K562 (cell line): ENCODE data around the gene YPEL5. TPM values are rescaled to one million over a fixed set of nuclear protein-coding genes. Genes with fewer than 3 reads are reported as not detected.
A peak's percentile ranks its signal among the peaks of the same experiment; 100 is the strongest.

Experiments
- ELF2 ChIP-seq: fragments of 250-450 bp; sonication (Bioruptor Pico); IDR thresholded peaks from 2 replicates; pipeline ENCODE4 v1.5.0; 2021; ENCODE audit warnings: mild to moderate bottlenecking
- GATA2 ChIP-seq: sonication (generic); formaldehyde crosslinking; IDR thresholded peaks from 2 replicates; pipeline ENCODE4 v1.4.0; 2020; ENCODE audit warnings: mild to moderate bottlenecking, missing genetic modification reagents
- RB1 ChIP-seq: fragments of 450-650 bp; IDR thresholded peaks from 2 replicates; pipeline ENCODE4 v1.6.1; 2017; ENCODE audit warnings: low read depth, mild to moderate bottlenecking
- RFX5 ChIP-seq: IDR thresholded peaks from 2 replicates; pipeline ENCODE4 v1.6.1; 2011; ENCODE audit warnings: low read depth, mild to moderate bottlenecking, improper control_type of control experiment, low read length
- ZBTB26 ChIP-seq: fragments of 450-650 bp; formaldehyde crosslinking; IDR thresholded peaks from 2 replicates; pipeline ENCODE4 v1.4.0; 2022; ENCODE audit warnings: missing genetic modification characterization
- ZNF707 ChIP-seq: fragments of 250-450 bp; sonication (Bioruptor Pico); conservative IDR thresholded peaks from 2 replicates; pipeline ENCODE4 v1.8.0; 2022; ENCODE audit warnings: inconsistent platforms, mild to moderate bottlenecking, moderate library complexity
- polyA plus RNA-seq, 8 experiments: library from polyadenylated mRNA; depleted of rRNA in 4 of 8; stranded (reverse) in 5 of 8; unstranded in 3 of 8; fragments of >200 nt; fragmentation: Nextera tagmentation in 2 of 8; fragmentation: Illumina TruSeq in 1 of 8; extraction: Ambion mirVana in 2 of 8; extraction: Trizol in 1 of 8; gene quantifications; 2 replicates each; pipeline versions ENCODE4 v1.2.1 to v1.2.3, GENCODE V29; 2011 to 2014; ENCODE audit warnings: inconsistent platforms in 1 of 8, missing spikeins in 1 of 8
- total RNA-seq, 7 experiments: library from RNA; depleted of rRNA in 6 of 7; stranded (reverse); fragments of >200 nt in 6 of 7; fragmentation: Illumina TruSeq in 2 of 7; extraction: Trizol in 2 of 7; gene quantifications; 2 replicates each; pipeline versions ENCODE4 v1.2.1 to v1.2.3, GENCODE V29; 2011 to 2021; ENCODE audit warnings: low replicate concordance in 1 of 7
- TF ChIP-seq, protein P1 (sequence below): fragments of 200-600 bp; sonication (generic); IDR thresholded peaks from one replicate; pipeline ENCODE4 v1.6.1; 2012; ENCODE audit warnings: mild to moderate bottlenecking, low read depth, low read length, inconsistent platforms
- TF ChIP-seq, protein P2 (sequence below): fragments of 450-650 bp; formaldehyde crosslinking; IDR thresholded peaks from 2 replicates; pipeline ENCODE4 v1.4.0; 2020; ENCODE audit warnings: mild to moderate bottlenecking

The YPEL5 gene
- total and polyA plus RNA-seq, 9 of the 15 experiments (the other 6 are each of a cell fraction or from before 2014, with no cell fraction given), result 5.4 to 34.4 (median 12.3) TPM

GRCh38 chr2:30147715-30148610 lies 1.2 kb downstream of the YPEL5 start (continued):
- TF ChIP-seq, protein P1, sequence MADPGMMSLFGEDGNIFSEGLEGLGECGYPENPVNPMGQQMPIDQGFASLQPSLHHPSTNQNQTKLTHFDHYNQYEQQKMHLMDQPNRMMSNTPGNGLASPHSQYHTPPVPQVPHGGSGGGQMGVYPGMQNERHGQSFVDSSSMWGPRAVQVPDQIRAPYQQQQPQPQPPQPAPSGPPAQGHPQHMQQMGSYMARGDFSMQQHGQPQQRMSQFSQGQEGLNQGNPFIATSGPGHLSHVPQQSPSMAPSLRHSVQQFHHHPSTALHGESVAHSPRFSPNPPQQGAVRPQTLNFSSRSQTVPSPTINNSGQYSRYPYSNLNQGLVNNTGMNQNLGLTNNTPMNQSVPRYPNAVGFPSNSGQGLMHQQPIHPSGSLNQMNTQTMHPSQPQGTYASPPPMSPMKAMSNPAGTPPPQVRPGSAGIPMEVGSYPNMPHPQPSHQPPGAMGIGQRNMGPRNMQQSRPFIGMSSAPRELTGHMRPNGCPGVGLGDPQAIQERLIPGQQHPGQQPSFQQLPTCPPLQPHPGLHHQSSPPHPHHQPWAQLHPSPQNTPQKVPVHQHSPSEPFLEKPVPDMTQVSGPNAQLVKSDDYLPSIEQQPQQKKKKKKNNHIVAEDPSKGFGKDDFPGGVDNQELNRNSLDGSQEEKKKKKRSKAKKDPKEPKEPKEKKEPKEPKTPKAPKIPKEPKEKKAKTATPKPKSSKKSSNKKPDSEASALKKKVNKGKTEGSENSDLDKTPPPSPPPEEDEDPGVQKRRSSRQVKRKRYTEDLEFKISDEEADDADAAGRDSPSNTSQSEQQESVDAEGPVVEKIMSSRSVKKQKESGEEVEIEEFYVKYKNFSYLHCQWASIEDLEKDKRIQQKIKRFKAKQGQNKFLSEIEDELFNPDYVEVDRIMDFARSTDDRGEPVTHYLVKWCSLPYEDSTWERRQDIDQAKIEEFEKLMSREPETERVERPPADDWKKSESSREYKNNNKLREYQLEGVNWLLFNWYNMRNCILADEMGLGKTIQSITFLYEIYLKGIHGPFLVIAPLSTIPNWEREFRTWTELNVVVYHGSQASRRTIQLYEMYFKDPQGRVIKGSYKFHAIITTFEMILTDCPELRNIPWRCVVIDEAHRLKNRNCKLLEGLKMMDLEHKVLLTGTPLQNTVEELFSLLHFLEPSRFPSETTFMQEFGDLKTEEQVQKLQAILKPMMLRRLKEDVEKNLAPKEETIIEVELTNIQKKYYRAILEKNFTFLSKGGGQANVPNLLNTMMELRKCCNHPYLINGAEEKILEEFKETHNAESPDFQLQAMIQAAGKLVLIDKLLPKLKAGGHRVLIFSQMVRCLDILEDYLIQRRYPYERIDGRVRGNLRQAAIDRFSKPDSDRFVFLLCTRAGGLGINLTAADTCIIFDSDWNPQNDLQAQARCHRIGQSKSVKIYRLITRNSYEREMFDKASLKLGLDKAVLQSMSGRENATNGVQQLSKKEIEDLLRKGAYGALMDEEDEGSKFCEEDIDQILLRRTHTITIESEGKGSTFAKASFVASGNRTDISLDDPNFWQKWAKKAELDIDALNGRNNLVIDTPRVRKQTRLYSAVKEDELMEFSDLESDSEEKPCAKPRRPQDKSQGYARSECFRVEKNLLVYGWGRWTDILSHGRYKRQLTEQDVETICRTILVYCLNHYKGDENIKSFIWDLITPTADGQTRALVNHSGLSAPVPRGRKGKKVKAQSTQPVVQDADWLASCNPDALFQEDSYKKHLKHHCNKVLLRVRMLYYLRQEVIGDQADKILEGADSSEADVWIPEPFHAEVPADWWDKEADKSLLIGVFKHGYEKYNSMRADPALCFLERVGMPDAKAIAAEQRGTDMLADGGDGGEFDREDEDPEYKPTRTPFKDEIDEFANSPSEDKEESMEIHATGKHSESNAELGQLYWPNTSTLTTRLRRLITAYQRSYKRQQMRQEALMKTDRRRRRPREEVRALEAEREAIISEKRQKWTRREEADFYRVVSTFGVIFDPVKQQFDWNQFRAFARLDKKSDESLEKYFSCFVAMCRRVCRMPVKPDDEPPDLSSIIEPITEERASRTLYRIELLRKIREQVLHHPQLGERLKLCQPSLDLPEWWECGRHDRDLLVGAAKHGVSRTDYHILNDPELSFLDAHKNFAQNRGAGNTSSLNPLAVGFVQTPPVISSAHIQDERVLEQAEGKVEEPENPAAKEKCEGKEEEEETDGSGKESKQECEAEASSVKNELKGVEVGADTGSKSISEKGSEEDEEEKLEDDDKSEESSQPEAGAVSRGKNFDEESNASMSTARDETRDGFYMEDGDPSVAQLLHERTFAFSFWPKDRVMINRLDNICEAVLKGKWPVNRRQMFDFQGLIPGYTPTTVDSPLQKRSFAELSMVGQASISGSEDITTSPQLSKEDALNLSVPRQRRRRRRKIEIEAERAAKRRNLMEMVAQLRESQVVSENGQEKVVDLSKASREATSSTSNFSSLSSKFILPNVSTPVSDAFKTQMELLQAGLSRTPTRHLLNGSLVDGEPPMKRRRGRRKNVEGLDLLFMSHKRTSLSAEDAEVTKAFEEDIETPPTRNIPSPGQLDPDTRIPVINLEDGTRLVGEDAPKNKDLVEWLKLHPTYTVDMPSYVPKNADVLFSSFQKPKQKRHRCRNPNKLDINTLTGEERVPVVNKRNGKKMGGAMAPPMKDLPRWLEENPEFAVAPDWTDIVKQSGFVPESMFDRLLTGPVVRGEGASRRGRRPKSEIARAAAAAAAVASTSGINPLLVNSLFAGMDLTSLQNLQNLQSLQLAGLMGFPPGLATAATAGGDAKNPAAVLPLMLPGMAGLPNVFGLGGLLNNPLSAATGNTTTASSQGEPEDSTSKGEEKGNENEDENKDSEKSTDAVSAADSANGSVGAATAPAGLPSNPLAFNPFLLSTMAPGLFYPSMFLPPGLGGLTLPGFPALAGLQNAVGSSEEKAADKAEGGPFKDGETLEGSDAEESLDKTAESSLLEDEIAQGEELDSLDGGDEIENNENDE, result no peak
- TF ChIP-seq ZNF707 (CRISPR knock-in tag) (no peak), ZBTB26 (CRISPR knock-in tag) (no peak), GATA2 (CRISPR knock-in tag) (no peak), ELF2 (CRISPR knock-in tag) (no peak), RB1 (0 out of 2 replicates have a peak, but pooled peaks have one; percentile 73), RFX5 (no peak)
- TF ChIP-seq, protein P2, sequence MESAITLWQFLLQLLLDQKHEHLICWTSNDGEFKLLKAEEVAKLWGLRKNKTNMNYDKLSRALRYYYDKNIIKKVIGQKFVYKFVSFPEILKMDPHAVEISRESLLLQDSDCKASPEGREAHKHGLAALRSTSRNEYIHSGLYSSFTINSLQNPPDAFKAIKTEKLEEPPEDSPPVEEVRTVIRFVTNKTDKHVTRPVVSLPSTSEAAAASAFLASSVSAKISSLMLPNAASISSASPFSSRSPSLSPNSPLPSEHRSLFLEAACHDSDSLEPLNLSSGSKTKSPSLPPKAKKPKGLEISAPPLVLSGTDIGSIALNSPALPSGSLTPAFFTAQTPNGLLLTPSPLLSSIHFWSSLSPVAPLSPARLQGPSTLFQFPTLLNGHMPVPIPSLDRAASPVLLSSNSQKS (CRISPR knock-in tag), result no peak
